Neural cell (in vitro differentiated cells): ENCODE measurements around the gene RFTN1.

Source experiments
- EP300 ChIP-seq: fragments of 450-650 bp; conservative IDR thresholded peaks from 2 replicates; pipeline ENCODE4 v1.6.1; 2014; ENCODE audit warnings: antibody characterized with exemption, mild to moderate bottlenecking, moderate library complexity; ENCODE audit not compliant: poor library complexity, severe bottlenecking
- EZH2 ChIP-seq: fragments of 200-600, 300-800 bp; shearing (Covaris generic), sonication (generic); IDR thresholded peaks from 2 replicates; pipeline ENCODE4 v1.6.1; 2014; ENCODE audit warnings: antibody characterized with exemption, low read length, borderline replicate concordance, mild to moderate bottlenecking; ENCODE audit not compliant: insufficient read depth, poor library complexity, severe bottlenecking
- POLR2AphosphoS5 ChIP-seq: IDR thresholded peaks from 2 replicates; pipeline ENCODE4 v1.6.1; 2012
- RAD21 ChIP-seq: fragments of 450-650 bp; conservative IDR thresholded peaks from 2 replicates; pipeline ENCODE4 v1.6.1; 2014; ENCODE audit warnings: antibody characterized with exemption, mild to moderate bottlenecking, moderate library complexity
- TF ChIP-seq, protein P1 (sequence below): fragments of 450-650 bp; IDR thresholded peaks from 2 replicates; pipeline ENCODE4 v1.5.1; 2014; ENCODE audit warnings: antibody characterized with exemption, mild to moderate bottlenecking, moderate library complexity; ENCODE audit not compliant: poor library complexity, severe bottlenecking
- TF ChIP-seq, protein P2 (sequence below): IDR thresholded peaks from 2 replicates; pipeline ENCODE4 v1.6.1; 2012; ENCODE audit warnings: borderline replicate concordance

DNA sequence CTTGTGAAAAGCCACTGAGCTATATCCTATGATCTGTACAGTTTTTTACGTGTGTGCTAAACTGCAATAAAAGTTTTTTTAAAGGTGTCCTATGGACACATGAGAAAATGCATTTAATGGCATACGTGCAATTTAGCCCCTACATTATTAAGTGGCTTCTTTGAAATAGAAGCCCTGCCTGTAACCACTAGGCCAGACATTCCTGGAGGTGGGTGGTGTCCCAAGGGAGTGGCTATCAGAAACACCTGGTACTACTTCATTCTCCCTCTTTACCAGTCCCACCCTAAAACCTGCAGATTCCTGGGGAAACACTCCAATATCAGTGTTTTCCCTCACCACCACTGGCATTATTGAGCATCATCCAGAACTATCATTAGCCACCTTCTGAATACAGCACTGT lies 148.5 kb downstream of the RFTN1 start:
- TF ChIP-seq, protein P1, sequence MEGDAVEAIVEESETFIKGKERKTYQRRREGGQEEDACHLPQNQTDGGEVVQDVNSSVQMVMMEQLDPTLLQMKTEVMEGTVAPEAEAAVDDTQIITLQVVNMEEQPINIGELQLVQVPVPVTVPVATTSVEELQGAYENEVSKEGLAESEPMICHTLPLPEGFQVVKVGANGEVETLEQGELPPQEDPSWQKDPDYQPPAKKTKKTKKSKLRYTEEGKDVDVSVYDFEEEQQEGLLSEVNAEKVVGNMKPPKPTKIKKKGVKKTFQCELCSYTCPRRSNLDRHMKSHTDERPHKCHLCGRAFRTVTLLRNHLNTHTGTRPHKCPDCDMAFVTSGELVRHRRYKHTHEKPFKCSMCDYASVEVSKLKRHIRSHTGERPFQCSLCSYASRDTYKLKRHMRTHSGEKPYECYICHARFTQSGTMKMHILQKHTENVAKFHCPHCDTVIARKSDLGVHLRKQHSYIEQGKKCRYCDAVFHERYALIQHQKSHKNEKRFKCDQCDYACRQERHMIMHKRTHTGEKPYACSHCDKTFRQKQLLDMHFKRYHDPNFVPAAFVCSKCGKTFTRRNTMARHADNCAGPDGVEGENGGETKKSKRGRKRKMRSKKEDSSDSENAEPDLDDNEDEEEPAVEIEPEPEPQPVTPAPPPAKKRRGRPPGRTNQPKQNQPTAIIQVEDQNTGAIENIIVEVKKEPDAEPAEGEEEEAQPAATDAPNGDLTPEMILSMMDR, result no peak
- TF ChIP-seq, protein P2, sequence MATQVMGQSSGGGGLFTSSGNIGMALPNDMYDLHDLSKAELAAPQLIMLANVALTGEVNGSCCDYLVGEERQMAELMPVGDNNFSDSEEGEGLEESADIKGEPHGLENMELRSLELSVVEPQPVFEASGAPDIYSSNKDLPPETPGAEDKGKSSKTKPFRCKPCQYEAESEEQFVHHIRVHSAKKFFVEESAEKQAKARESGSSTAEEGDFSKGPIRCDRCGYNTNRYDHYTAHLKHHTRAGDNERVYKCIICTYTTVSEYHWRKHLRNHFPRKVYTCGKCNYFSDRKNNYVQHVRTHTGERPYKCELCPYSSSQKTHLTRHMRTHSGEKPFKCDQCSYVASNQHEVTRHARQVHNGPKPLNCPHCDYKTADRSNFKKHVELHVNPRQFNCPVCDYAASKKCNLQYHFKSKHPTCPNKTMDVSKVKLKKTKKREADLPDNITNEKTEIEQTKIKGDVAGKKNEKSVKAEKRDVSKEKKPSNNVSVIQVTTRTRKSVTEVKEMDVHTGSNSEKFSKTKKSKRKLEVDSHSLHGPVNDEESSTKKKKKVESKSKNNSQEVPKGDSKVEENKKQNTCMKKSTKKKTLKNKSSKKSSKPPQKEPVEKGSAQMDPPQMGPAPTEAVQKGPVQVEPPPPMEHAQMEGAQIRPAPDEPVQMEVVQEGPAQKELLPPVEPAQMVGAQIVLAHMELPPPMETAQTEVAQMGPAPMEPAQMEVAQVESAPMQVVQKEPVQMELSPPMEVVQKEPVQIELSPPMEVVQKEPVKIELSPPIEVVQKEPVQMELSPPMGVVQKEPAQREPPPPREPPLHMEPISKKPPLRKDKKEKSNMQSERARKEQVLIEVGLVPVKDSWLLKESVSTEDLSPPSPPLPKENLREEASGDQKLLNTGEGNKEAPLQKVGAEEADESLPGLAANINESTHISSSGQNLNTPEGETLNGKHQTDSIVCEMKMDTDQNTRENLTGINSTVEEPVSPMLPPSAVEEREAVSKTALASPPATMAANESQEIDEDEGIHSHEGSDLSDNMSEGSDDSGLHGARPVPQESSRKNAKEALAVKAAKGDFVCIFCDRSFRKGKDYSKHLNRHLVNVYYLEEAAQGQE, result no peak
- TF ChIP-seq POLR2AphosphoS5 (no peak), EP300 (no peak), RAD21 (no peak), EZH2 (no peak)
